Cerebellar nuclear complex (tissue), 1 donor: ENCODE measurements around the gene STMND1.
"Not testable (repeated sequence)": the region's sequence is repeated elsewhere in the genome, so short reads cannot be mapped to it uniquely, and the experiment has no call there.

Experiments used
- DNase-seq, 2 experiments: peaks; one replicate each; lab custom pipeline; 2025; lab: John Stamatoyannopoulos, UW

Gene STMND1

GRCh38 chr6:17101422-17102257, at the start of gene STMND1:
TSS of gene STMND1 (plus strand) at chr6:17102050. CDS start at chr6:17102258, 208 bp downstream.
- DNase-seq = no peak

DNA sequence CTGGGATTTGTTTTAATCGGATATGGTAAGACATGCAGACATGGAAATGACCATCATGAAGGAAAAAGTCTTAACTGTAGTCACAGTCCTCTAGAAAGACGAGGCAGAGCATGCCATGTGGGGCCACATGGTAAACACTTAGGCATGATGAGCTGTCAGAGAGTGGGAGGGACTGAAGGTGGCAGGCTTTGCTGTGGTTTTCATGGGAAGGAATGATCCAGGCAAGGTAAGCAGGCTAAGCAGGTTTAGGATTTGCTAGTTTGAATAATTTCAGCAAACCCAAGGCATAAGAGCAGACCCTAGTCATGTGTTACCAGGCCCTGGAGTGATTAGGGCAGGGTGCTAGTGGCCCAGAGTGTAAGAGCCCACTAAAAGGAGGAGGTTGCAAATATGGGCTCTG, 47.2 kb upstream of the STMND1 start:
- DNase-seq = no peak

GRCh38 chr6:17057322-17057721, 44.5 kb upstream of the STMND1 start:
- DNase-seq = no peak

GRCh38 chr6:17058550-17058949, 43.3 kb upstream of the STMND1 start:
- DNase-seq = no peak

DNA sequence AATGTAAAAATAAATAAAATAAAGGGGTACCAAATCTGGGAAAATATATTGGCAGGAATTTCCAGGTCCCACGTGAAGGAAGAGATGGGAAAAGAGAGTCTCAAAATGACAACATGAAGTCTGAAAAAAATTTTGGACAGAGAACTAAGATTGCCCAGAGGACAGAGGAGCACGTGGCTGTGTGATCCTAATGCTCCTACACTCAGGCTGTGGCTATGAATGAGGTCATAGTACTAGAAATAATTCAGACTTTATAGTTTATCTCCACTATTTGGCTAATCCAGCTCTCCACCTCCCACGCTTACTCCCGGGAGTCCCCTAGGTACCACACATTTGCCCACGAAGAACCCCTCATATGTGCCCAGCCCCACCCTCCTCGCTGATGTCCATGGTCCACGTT, 42.8 kb upstream of the STMND1 start:
- no peak for DNase-seq

- no peak for DNase-seq
Observed at GRCh38 chr6:17059850-17060249, 42.0 kb upstream of the STMND1 start.

DNA sequence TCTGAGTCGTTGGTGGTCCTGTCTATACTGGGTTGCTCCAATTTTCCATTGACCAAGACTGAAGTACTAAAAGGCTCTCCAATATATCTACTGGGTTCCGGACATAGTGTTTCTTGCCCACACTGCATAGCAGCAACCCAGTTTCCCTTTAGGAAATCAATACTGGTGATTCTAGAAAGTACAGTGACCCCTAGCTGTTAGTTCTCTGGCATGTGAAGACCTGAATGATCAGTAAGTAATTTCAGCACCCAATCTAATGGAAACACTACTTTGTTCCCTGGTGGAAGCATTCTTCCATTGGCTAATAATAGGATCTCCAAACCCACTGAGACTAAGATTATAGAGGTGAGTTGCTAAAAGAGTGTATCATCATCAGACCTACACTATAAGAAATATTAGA, 40.8 kb upstream of the STMND1 start:
- DNase-seq = no peak

DNA sequence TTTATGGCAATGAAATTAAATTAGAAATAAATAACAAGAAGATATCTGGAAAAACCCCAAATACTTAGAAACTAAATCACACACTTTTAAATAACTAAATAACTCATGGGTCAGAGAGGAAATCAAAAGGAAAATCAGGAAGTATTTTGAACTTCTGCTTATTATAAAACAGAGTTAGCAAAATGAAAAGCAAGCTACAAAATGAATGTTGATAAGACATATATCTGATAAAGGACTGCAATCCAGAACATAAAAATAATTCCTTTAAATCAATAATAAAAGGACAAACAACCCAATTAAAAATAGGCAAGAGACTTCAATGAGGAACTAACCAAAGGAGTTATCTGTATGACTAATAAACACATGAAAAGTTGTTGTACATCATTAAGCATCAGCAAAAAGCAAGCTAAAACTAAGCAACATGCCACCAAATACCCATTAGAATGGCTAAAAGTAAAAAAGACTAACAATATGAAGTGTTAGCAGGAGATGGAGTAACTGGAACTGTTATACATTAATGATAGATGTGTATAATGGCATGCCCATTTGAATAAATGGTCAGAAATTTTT, 38.9 kb upstream of the STMND1 start:
- DNase-seq = no peak

DNA sequence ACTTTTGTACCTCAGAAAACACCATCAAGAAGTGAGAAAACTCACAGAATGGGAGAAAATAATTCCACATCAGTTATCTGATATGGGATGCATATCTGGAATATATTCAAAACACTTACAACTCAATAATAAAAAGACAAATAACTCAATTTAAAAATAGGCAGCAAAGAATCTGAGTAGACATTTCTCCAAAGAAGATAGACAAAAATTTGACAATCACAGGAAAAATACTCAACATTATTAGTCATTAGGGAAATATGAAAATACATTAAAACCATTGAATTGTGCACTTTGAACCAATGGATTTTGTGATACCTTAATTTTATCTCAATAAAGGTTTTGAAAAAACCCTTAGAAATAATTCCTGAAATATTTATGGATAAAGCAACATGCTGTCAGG, 36.9 kb upstream of the STMND1 start:
- DNase-seq = no peak

DNA sequence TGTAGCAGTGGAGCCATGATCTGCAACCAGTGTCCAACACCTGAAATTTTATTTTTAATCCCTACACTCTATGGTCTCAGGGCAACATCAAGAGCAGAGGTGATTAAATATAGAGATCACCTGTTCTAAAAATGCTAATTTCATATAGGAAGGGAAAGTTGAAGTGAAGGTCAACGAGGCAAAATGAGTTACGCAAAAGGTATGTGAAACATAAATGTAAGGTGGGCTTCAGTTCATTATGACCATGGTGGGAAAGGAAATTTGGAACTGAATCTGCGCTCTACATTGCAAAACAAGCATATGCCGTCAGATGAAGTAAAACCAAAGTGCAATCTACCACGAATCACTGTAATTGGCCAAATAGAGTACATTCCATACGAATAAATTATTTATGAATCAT, 35.2 kb upstream of the STMND1 start:
- DNase-seq = no peak

DNA sequence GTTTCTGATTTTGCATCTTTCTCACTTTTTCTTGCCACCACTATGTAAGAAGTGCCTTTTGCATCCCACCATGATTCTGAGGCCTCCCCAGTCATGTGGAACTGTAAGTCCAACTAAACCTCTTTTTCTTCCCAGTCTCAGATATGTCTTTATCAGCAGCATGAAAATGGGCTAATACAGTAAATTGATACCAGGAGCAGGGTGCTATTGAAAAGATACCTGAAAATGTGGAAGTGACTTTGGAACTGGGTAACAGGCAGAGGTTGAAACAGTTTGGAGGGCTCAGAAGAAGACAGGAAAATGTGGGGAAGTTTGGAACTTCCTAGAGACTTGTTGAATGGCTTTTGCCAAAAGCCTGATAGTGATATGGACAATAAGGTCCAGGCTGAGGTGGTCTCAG, 32.9 kb upstream of the STMND1 start:
- not testable (repeated sequence) for DNase-seq

DNA sequence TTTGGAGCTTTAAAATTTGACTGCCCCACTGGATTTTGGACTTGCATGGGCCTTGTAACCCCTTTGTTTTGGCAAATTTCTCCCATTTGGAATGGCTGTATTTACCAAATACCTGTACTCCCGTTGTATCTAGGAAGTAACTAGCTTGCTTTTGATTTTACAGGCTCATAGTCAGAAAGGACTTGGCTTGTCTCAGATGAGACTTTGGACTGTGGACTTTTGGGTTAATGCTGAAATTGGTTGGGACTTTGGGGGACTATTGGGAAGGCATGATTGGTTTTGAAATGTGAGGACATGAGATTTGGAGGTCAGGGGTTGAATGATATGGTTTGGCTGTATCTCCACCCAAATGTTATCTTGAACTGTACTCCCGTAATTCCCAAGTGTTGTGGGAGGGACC, 31.4 kb upstream of the STMND1 start:
- DNase-seq = not testable (repeated sequence)

DNA sequence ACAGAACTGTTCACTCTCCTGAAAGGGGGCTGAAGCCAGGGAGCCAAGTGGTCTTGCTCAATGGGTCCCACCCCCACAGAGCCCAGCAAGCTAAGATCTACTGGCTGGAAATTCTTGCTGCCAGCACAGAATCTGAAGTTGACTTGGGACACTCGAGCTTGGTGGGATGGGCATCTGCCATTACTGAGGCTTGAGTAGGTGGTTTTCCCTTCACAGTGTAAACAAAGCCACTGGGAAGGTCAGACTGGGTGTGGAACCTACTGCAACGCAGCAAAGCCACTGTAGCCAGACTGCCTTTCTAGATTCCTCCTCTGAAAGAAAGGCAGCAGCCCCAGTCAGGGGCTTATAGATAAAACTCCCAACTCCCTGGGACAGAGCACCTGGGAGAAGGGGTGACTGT, 28.3 kb upstream of the STMND1 start:
- not testable (repeated sequence) for DNase-seq

DNA sequence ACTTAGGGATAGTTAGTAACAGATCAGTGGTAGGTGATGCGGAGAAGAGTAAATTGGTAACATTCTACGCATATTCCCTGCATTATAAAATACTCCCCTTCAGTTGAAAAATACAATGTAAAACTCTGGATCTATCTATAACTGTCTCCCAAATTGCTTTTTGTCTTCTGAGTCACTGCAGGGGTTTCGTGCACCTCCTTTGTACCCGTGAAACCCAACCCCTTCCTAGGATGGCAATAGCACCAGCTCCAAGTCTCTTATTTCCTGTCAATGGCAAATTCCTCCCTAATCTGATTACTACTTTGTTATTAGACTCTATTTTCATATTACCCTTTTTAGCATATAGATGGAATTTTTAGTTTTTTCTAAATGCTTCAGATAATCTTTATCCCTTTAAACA, 20.6 kb upstream of the STMND1 start:
- no peak for DNase-seq

- no peak for DNase-seq
Observed at GRCh38 chr6:17081860-17082508, 19.9 kb upstream of the STMND1 start.

GRCh38 chr6:17083397-17083796, 18.5 kb upstream of the STMND1 start:
- DNase-seq = no peak

DNA sequence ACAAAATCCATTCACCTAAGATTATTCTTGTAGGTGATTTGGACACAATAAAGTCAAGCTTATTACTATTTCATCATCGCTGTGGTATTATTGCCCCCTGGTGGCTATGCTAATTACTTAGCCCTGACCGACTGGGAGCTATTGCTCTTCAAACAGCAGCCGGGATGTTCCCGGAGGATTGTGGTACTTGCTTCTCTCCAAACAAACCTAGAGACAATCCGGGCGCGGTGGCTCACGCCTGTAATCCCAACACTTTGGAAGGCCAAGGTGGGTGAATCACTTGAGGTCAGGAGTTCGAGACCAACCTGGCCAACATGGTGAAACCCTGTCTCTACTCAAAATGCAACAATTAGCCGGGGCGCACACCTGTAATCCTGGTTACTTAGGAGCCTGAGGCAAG, 15.4 kb upstream of the STMND1 start:
- no peak for DNase-seq

GRCh38 chr6:17088091-17088611, 13.7 kb upstream of the STMND1 start:
- DNase-seq = no peak

DNA sequence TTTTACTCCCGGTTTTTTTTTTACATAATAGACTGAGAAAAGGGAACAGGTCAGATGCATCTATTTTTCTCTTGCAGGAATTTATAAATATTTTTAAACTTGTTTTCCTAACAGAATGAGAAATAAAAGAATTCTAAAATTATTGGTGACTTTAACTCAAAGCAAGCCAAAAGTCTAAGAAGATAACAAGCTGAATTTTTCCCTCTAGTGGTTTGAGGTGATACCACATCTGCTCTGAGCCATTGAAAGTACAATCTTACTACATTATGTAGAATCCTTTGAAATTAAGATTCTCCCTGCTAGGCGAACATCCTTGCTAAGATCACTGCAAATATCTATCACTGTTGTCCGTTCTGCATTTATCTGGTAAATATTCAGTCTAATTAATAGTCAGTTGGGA, 10.7 kb upstream of the STMND1 start:
- no peak for DNase-seq

DNA sequence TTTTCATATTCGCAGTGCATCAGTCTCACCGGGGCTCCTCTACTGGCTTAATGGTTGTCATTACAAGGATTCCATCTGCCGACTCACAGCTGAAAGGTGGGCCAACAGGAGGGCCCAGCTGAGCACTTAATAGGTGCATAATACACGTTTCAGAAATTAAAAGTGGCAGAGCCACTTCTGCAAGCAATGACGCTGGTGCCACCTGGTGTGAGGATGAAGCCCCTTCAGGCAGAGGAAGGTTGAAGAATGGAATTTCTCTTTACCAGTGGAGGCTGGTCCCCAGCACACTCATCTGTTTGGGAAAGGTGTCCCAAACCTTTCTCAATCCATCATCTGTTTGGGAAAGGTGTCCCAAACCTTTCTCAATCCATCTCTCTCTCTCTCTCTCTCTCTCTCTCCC, 8.2 kb upstream of the STMND1 start:
- no peak for DNase-seq

DNA sequence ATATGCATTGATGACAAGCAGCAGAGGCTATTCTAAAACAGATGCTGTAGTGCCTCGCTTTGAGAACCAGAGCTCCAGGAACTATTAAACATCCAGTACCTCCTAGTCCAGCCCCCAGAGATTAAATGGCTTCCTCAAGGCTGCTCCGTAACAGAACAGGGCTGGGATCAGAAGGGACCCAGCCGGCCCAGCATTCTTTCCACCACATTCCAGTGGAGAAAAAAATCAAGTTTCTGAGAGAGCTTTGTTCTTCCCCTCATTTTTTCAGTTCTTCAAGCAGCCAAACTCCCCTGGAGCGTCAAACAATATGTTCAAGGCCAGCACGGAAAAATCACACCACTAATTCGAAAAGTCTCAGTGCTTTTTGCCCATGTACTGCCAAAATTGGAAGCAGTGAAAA, 5.8 kb upstream of the STMND1 start:
- no peak for DNase-seq

DNA sequence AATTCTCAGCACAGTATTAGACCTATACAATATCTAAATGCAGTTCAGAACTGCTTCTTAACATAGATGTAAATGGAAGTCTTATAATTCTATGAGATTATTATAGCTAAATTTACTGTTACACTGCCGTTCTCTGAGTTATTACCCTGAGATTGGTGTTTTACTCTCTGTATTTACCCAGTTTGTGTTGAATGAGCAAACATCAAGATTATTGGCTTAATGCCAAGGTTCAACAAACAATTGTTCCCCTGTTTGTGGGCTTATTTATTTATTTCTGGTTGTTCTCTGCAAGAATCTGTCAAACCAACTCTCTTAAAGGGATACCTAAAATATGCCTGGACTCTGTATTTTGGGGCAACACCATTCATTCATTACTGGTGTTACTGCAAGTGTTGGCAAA, 5.2 kb upstream of the STMND1 start:
- no peak for DNase-seq

DNA sequence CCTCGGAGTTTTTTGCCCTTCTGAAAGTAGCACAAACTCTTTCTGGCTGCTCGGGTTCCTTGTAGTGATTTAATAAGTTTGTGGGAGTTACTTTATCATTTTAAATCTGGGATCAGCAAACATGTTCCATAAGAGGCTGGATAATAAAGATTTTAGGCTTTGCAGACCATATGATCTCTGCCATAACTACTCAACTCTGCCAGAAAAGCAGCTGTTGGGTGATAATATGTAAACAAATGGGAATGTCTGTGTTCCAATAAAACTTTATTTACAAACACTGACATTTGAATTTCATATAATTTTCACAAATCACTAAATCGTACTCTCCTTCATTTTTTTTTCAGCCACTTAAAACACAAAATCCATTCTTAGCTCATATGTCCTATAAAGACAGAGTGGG, 3.9 kb upstream of the STMND1 start:
- no peak for DNase-seq
